ENCODE data around the gene CASQ2. TPM values are rescaled to one million over a fixed set of nuclear protein-coding genes. Genes with fewer than 3 reads are reported as not detected.

Gene CASQ2
- total and polyA plus RNA-seq, 2 of the 13 experiments (the other 11 are each of a cell fraction or from before 2014, with no cell fraction given): not detected

- Histone ChIP-seq H3K36me3 (replicated peaks in 1 of 2; ENCODE audit: control insufficient read depth in 1 of 2, insufficient read depth in 2 of 2, low read length in 2 of 2) (no peaks in the 10 kb centered on the region), H3K4me3 (replicated peaks in 1 of 3; ENCODE audit: insufficient read depth in 1 of 3, low read depth in 2 of 3, low read length in 3 of 3) (no peak overlapping the region), H3K27me3 (ENCODE audit: control insufficient read depth in 1 of 2, insufficient read depth in 2 of 2, low read length in 2 of 2) (0 out of 5 replicates have a peak, but pooled peaks cover 0 to 2% of the 10 kb centered on the region in 2 experiments), H3K27ac (ENCODE audit: extremely low read length, insufficient read depth, low read length) (no peak overlapping the region), H3K9ac (ENCODE audit: insufficient read depth, low read depth, low read length) (no peak overlapping the region), H4K20me1 (ENCODE audit: insufficient read depth, low read length) (no peaks in the 10 kb centered on the region), H2AFZ (ENCODE audit: low read length) (no peak overlapping the region), H3K79me2 (ENCODE audit: insufficient read depth, low read length) (no peaks in the 10 kb centered on the region), H3K9me3 (ENCODE audit: low read length) (no peaks in the 10 kb centered on the region), H3K4me1 (ENCODE audit: insufficient read depth, low read length) (no peaks in the 10 kb centered on the region), H3K4me2 (ENCODE audit: low read depth, low read length) (no peak overlapping the region)
- ATAC-seq (no peak), DNase-seq (ENCODE audit: low spot score) (no peak), FAIRE-seq (no peak)
- ChIA-PET POLR2A (no interaction called here), CTCF (ENCODE audit: low intra/inter-chr PET ratio, low total read pairs) (no interaction called here)
- 52% methylated on average over 3 of the region's 3 CpGs for WGBS (ENCODE audit: low lambda C conversion rate)
- TF ChIP-seq ZIK1 (CRISPR knock-in tag; IDR thresholded peaks at IDR 0.05; ENCODE audit: borderline replicate concordance, low read depth): no peak
- no peak for TF ChIP-seq MXI1 (IDR thresholded peaks at IDR 0.05; ENCODE audit: borderline replicate concordance, low read depth, low read length)
- no peak for TF ChIP-seq ZSCAN5A (CRISPR knock-in tag; IDR thresholded peaks at IDR 0.05; ENCODE audit: borderline replicate concordance)
- TF ChIP-seq, protein P1, sequence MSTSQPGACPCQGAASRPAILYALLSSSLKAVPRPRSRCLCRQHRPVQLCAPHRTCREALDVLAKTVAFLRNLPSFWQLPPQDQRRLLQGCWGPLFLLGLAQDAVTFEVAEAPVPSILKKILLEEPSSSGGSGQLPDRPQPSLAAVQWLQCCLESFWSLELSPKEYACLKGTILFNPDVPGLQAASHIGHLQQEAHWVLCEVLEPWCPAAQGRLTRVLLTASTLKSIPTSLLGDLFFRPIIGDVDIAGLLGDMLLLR (CRISPR knock-in tag; IDR thresholded peaks at IDR 0.05): no peak
- TF ChIP-seq, protein P2, sequence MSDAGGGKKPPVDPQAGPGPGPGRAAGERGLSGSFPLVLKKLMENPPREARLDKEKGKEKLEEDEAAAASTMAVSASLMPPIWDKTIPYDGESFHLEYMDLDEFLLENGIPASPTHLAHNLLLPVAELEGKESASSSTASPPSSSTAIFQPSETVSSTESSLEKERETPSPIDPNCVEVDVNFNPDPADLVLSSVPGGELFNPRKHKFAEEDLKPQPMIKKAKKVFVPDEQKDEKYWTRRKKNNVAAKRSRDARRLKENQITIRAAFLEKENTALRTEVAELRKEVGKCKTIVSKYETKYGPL (CRISPR knock-in tag; IDR thresholded peaks at IDR 0.05): no peak
- no peak for TF ChIP-seq MLLT10 (CRISPR knock-in tag; IDR thresholded peaks at IDR 0.05)
- TF ChIP-seq DMAP1 (CRISPR knock-in tag; IDR thresholded peaks at IDR 0.05): no peak
- TF ChIP-seq ATF7-NPFF (CRISPR knock-in tag; IDR thresholded peaks at IDR 0.05; ENCODE audit: low read depth): no peak
- TF ChIP-seq, protein P3, sequence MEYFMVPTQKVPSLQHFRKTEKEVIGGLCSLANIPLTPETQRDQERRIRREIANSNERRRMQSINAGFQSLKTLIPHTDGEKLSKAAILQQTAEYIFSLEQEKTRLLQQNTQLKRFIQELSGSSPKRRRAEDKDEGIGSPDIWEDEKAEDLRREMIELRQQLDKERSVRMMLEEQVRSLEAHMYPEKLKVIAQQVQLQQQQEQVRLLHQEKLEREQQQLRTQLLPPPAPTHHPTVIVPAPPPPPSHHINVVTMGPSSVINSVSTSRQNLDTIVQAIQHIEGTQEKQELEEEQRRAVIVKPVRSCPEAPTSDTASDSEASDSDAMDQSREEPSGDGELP (IDR thresholded peaks at IDR 0.05; ENCODE audit: borderline replicate concordance, low read depth): no peak
- TF ChIP-seq, protein P4, sequence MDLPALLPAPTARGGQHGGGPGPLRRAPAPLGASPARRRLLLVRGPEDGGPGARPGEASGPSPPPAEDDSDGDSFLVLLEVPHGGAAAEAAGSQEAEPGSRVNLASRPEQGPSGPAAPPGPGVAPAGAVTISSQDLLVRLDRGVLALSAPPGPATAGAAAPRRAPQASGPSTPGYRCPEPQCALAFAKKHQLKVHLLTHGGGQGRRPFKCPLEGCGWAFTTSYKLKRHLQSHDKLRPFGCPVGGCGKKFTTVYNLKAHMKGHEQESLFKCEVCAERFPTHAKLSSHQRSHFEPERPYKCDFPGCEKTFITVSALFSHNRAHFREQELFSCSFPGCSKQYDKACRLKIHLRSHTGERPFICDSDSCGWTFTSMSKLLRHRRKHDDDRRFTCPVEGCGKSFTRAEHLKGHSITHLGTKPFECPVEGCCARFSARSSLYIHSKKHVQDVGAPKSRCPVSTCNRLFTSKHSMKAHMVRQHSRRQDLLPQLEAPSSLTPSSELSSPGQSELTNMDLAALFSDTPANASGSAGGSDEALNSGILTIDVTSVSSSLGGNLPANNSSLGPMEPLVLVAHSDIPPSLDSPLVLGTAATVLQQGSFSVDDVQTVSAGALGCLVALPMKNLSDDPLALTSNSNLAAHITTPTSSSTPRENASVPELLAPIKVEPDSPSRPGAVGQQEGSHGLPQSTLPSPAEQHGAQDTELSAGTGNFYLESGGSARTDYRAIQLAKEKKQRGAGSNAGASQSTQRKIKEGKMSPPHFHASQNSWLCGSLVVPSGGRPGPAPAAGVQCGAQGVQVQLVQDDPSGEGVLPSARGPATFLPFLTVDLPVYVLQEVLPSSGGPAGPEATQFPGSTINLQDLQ (CRISPR knock-in tag; IDR thresholded peaks at IDR 0.05): no peak
- TF ChIP-seq, protein P5, sequence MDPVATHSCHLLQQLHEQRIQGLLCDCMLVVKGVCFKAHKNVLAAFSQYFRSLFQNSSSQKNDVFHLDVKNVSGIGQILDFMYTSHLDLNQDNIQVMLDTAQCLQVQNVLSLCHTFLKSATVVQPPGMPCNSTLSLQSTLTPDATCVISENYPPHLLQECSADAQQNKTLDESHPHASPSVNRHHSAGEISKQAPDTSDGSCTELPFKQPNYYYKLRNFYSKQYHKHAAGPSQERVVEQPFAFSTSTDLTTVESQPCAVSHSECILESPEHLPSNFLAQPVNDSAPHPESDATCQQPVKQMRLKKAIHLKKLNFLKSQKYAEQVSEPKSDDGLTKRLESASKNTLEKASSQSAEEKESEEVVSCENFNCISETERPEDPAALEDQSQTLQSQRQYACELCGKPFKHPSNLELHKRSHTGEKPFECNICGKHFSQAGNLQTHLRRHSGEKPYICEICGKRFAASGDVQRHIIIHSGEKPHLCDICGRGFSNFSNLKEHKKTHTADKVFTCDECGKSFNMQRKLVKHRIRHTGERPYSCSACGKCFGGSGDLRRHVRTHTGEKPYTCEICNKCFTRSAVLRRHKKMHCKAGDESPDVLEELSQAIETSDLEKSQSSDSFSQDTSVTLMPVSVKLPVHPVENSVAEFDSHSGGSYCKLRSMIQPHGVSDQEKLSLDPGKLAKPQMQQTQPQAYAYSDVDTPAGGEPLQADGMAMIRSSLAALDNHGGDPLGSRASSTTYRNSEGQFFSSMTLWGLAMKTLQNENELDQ (CRISPR knock-in tag; IDR thresholded peaks at IDR 0.05; ENCODE audit: borderline replicate concordance): no peak
- no peak for TF ChIP-seq ZFP37 (CRISPR knock-in tag; IDR thresholded peaks at IDR 0.05; ENCODE audit: borderline replicate concordance)
- TF ChIP-seq IRF2 (CRISPR knock-in tag; IDR thresholded peaks at IDR 0.05): no peak
- TF ChIP-seq ZNF362 (CRISPR knock-in tag; IDR thresholded peaks at IDR 0.05; ENCODE audit: borderline replicate concordance): no peak
- in situ Hi-C loops (cut with HindIII; ENCODE audit: extremely low pct_ligation_motif_present, low pct_unique_long_range_greater_than_20kb) (no loop called here), intact Hi-C loops (cut with micrococcal nuclease; ENCODE audit: unreplicated experiment) (no loop called here)
- BruUV-seq (replicated peaks): no TSS peak
Measured at GRCh38 chr1:115757326-115757725, 11.2 kb downstream of the CASQ2 start.
